ENCODE data around the gene GMCL1.

GRCh38 chr2:69780921-69781320 lies 48.5 kb upstream of the GMCL1 start:
- no peak for TF ChIP-seq POLR2AphosphoS5 (IDR thresholded peaks at IDR 0.05; ENCODE audit: borderline replicate concordance, low read depth, low read length)
- no peak for TF ChIP-seq EZH2 (IDR thresholded peaks at IDR 0.05)
- TF ChIP-seq FOXP2 (optimal IDR thresholded peaks at IDR 0.05; ENCODE audit: control extremely low read depth, extremely low read length, insufficient read depth), result no peak
